Prostate gland (tissue), 2 donors: ENCODE data around the gene PIH1D1. TPM values are rescaled to one million over a fixed set of nuclear protein-coding genes. Genes with fewer than 3 reads are reported as not detected.

Experiments used
- DNase-seq: peaks from one replicate; pipeline ENCODE4 v3.0.0-alpha.2; 2019; ENCODE audit warnings: low spot score
- H3K27ac ChIP-seq, 2 donors: fragments of 200-600 bp; sonication (generic); 2 replicates each; pipeline ENCODE4 v1.5.1; 2017 to 2019
- H3K27me3 ChIP-seq: fragments of 200-600 bp; sonication (generic); replicated peaks from 2 replicates; pipeline ENCODE4 v1.5.1; 2019; ENCODE audit not compliant: insufficient read depth
- H3K36me3 ChIP-seq, 2 donors: fragments of 200-600 bp; sonication (generic); 1 replicate in 1 of 2; 2 replicates in 1 of 2; pipeline versions ENCODE4 v1.5.1 to v1.8.1; 2017 to 2019
- H3K4me1 ChIP-seq: fragments of 200-600 bp; sonication (generic); replicated peaks from 2 replicates; pipeline ENCODE4 v1.5.1; 2019
- H3K4me3 ChIP-seq, 2 donors: fragments of 200-600 bp; sonication (generic); 2 replicates each; pipeline ENCODE4 v1.5.1; 2017 to 2019
- H3K9me3 ChIP-seq: fragments of 200-600 bp; sonication (generic); 2 replicates; pipeline ENCODE4 v1.5.1; 2017
- CTCF ChIP-seq, 4 experiments: fragments of 200-600 bp in 2 of 4; fragments of 450-650 bp in 2 of 4; sonication (generic) in 2 of 4; IDR thresholded peaks; 1 replicate in 3 of 4; 2 replicates in 1 of 4; pipeline ENCODE4 v1.5.1; 2016 to 2019; ENCODE audit warnings: antibody characterized with exemption in 4 of 4, mild to moderate bottlenecking in 2 of 4, moderate library complexity in 2 of 4
- POLR2A ChIP-seq: fragments of 450-650 bp; IDR thresholded peaks from one replicate; pipeline ENCODE4 v1.6.1; 2016; ENCODE audit warnings: antibody characterized with exemption, mild to moderate bottlenecking
- POLR2AphosphoS5 ChIP-seq: sonication (generic); formaldehyde crosslinking; IDR thresholded peaks from one replicate; pipeline ENCODE4 v1.6.1; 2017; ENCODE audit warnings: antibody characterized with exemption
- WGBS: methylation state at CpG from one replicate; pipeline ENCODE4 v1.1.5; 2018; 5-methylcytosine and 5-hydroxymethylcytosine counted together
- intact Hi-C: fragments of 100-400 bp; cut with DNase I; formaldehyde crosslinking; loops from one replicate; pipeline ENCODE4 v1.14.2; 2022
- total RNA-seq, 2 donors: library from RNA; depleted of rRNA; stranded (reverse); fragments of >200 nt; gene quantifications; one replicate each; pipeline ENCODE4 v1.1.0, GENCODE V29; 2016

The PIH1D1 gene
- total RNA-seq, 2 donors from 2014 or later: 93.0 to 123 TPM

GRCh38 chr19:49469828-49470614 is 18.4 kb upstream of the PIH1D1 start:
- 80% methylated on average over 25 of the region's 25 CpGs for WGBS
- H3K4me1 ChIP-seq: no peaks in the 10 kb centered on the region
- no peak overlapping the region for H3K4me3 ChIP-seq
- no peak for DNase-seq
- no peak overlapping the region for H3K27ac ChIP-seq
- no peaks in the 10 kb centered on the region for H3K9me3 ChIP-seq
- TF ChIP-seq CTCF (IDR thresholded peaks at IDR 0.05) (no peak), POLR2AphosphoS5 (no peak), POLR2A (no peak)
- H3K36me3 ChIP-seq: no peaks in the 10 kb centered on the region
- no peaks in the 10 kb centered on the region for H3K27me3 ChIP-seq
- intact Hi-C loops: no loop called here

GRCh38 chr19:49468746-49469447 is 17.3 kb upstream of the PIH1D1 start:
- no peaks in the 10 kb centered on the region for H3K36me3 ChIP-seq
- H3K27me3 ChIP-seq: no peaks in the 10 kb centered on the region
- no peaks in the 10 kb centered on the region for H3K4me1 ChIP-seq
- intact Hi-C loops: no loop called here
- H3K27ac ChIP-seq: peak overlapping the region; percentile 78 to 80
- peak; percentile 87 for DNase-seq
- peak; percentile 24 for TF ChIP-seq POLR2A
- TF ChIP-seq POLR2AphosphoS5: peak; percentile 68
- TF ChIP-seq CTCF (IDR thresholded peaks at IDR 0.05): no peak
- peak overlapping the region in 1 of 2 donors; percentile 3 for H3K4me3 ChIP-seq
- 41% methylated on average over 15 of the region's 15 CpGs for WGBS
- no peaks in the 10 kb centered on the region for H3K9me3 ChIP-seq

GRCh38 chr19:49468199-49468598 is 16.6 kb upstream of the PIH1D1 start:
- peak overlapping the region; percentile 78 to 80 for H3K27ac ChIP-seq
- no peaks in the 10 kb centered on the region for H3K27me3 ChIP-seq
- H3K4me1 ChIP-seq: no peaks in the 10 kb centered on the region
- peak; percentile 86 for DNase-seq
- H3K9me3 ChIP-seq: no peaks in the 10 kb centered on the region
- H3K4me3 ChIP-seq: peak overlapping the region in 1 of 2 donors; percentile 3
- 47% methylated on average over 19 of the region's 19 CpGs for WGBS
- intact Hi-C loops: no loop called here
- peak in 2 of 4 experiments; percentile 27 to 43 for TF ChIP-seq CTCF (IDR thresholded peaks at IDR 0.05)
- peak; percentile 73 for TF ChIP-seq POLR2A
- TF ChIP-seq POLR2AphosphoS5: peak; percentile 92
- H3K36me3 ChIP-seq: no peaks in the 10 kb centered on the region

- 97% methylated on average over 3 of the region's 3 CpGs for WGBS
- no peak overlapping the region for H3K4me3 ChIP-seq
- DNase-seq: no peak
- no peaks in the 10 kb centered on the region for H3K27me3 ChIP-seq
- H3K27ac ChIP-seq: no peak overlapping the region
- intact Hi-C loops: no loop called here
- TF ChIP-seq POLR2AphosphoS5 (no peak), POLR2A (no peak), CTCF (IDR thresholded peaks at IDR 0.05) (no peak)
- H3K9me3 ChIP-seq: no peaks in the 10 kb centered on the region
- no peaks in the 10 kb centered on the region for H3K36me3 ChIP-seq
- H3K4me1 ChIP-seq: no peaks in the 10 kb centered on the region
Observed at GRCh38 chr19:49465371-49465770, 13.8 kb upstream of the PIH1D1 start.
